Cardiac muscle cell (in vitro differentiated cells and primary cell): ENCODE data around the gene ALX4. TPM values are rescaled to one million over a fixed set of nuclear protein-coding genes. Genes with fewer than 3 reads are reported as not detected.

Experiments
- DNase-seq, 2 donors: peaks; one replicate each; pipeline versions ENCODE4 v3.0.0 to v3.0.0-alpha.2; 2010 to 2017; ENCODE audit warnings: low read depth in 1 of 2, low spot score in 1 of 2
- H3K27ac ChIP-seq: fragments of 200-600 bp; sonication (generic); 2 replicates; pipeline ENCODE4 v1.5.1; 2016
- H3K27me3 ChIP-seq: fragments of 200-600 bp; sonication (generic); 2 replicates; pipeline ENCODE4 v1.6.0; 2016; ENCODE audit warnings: control low read depth
- H3K36me3 ChIP-seq: fragments of 200-600 bp; sonication (generic); 2 replicates; pipeline ENCODE4 v1.5.1; 2016; ENCODE audit warnings: control low read depth
- H3K4me1 ChIP-seq: fragments of 200-600 bp; sonication (generic); 2 replicates; pipeline ENCODE4 v1.8.1; 2017; ENCODE audit warnings: low read depth, mild to moderate bottlenecking, mixed run types
- H3K4me3 ChIP-seq: fragments of 200-600 bp; sonication (generic); 2 replicates; pipeline ENCODE4 v1.5.1; 2016; ENCODE audit warnings: mild to moderate bottlenecking
- H3K9me3 ChIP-seq: fragments of 200-600 bp; sonication (generic); 2 replicates; pipeline ENCODE4 v1.5.1; 2017; ENCODE audit warnings: low read depth, mild to moderate bottlenecking, control low read depth
- polyA plus RNA-seq: library from polyadenylated mRNA; unstranded; fragments of >200 nt; fragmentation: Nextera tagmentation; extraction: Ambion mirVana; gene quantifications from 2 replicates; pipeline ENCODE4 v1.2.1, GENCODE V29; 2016
- total RNA-seq: library from RNA; depleted of rRNA; stranded (reverse); fragments of >200 nt; gene quantifications from 2 replicates; pipeline ENCODE4 v1.2.3, GENCODE V29; 2016
- TF ChIP-seq, protein P1 (sequence below): IDR thresholded peaks from 2 replicates; pipeline ENCODE4 v1.5.1; 2012; ENCODE audit warnings: low read depth, mild to moderate bottlenecking, low read length

The ALX4 gene
- total and polyA plus RNA-seq, 2 experiments from 2014 or later = 0.15 TPM; not detected in 1

- H3K36me3 ChIP-seq = no peaks in the 10 kb centered on the region
- no peaks in the 10 kb centered on the region for H3K27me3 ChIP-seq
- no peaks in the 10 kb centered on the region for H3K4me1 ChIP-seq
- H3K27ac ChIP-seq = no peak overlapping the region
- DNase-seq = no peak
- TF ChIP-seq, protein P1, sequence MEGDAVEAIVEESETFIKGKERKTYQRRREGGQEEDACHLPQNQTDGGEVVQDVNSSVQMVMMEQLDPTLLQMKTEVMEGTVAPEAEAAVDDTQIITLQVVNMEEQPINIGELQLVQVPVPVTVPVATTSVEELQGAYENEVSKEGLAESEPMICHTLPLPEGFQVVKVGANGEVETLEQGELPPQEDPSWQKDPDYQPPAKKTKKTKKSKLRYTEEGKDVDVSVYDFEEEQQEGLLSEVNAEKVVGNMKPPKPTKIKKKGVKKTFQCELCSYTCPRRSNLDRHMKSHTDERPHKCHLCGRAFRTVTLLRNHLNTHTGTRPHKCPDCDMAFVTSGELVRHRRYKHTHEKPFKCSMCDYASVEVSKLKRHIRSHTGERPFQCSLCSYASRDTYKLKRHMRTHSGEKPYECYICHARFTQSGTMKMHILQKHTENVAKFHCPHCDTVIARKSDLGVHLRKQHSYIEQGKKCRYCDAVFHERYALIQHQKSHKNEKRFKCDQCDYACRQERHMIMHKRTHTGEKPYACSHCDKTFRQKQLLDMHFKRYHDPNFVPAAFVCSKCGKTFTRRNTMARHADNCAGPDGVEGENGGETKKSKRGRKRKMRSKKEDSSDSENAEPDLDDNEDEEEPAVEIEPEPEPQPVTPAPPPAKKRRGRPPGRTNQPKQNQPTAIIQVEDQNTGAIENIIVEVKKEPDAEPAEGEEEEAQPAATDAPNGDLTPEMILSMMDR = no peak
- H3K4me3 ChIP-seq = no peak overlapping the region
- no peaks in the 10 kb centered on the region for H3K9me3 ChIP-seq
Observed at GRCh38 chr11:44274404-44274803, 35.5 kb downstream of the ALX4 start.

GRCh38 chr11:44271286-44271685 lies 38.7 kb downstream of the ALX4 start:
- H3K9me3 ChIP-seq = no peaks in the 10 kb centered on the region
- TF ChIP-seq, protein P1 = no peak
- no peak overlapping the region for H3K27ac ChIP-seq
- no peaks in the 10 kb centered on the region for H3K27me3 ChIP-seq
- no peaks in the 10 kb centered on the region for H3K36me3 ChIP-seq
- no peak for DNase-seq
- H3K4me1 ChIP-seq = no peaks in the 10 kb centered on the region
- no peak overlapping the region for H3K4me3 ChIP-seq

- peak in 1 of 2 donors; percentile 59 for DNase-seq
- no peaks in the 10 kb centered on the region for H3K4me1 ChIP-seq
- no peaks in the 10 kb centered on the region for H3K36me3 ChIP-seq
- H3K27ac ChIP-seq = no peak overlapping the region
- H3K9me3 ChIP-seq = no peaks in the 10 kb centered on the region
- H3K4me3 ChIP-seq = no peak overlapping the region
- H3K27me3 ChIP-seq = no peaks in the 10 kb centered on the region
- TF ChIP-seq, protein P1 = no peak
Observed at GRCh38 chr11:44270403-44271273, 39.3 kb downstream of the ALX4 start.

DNA sequence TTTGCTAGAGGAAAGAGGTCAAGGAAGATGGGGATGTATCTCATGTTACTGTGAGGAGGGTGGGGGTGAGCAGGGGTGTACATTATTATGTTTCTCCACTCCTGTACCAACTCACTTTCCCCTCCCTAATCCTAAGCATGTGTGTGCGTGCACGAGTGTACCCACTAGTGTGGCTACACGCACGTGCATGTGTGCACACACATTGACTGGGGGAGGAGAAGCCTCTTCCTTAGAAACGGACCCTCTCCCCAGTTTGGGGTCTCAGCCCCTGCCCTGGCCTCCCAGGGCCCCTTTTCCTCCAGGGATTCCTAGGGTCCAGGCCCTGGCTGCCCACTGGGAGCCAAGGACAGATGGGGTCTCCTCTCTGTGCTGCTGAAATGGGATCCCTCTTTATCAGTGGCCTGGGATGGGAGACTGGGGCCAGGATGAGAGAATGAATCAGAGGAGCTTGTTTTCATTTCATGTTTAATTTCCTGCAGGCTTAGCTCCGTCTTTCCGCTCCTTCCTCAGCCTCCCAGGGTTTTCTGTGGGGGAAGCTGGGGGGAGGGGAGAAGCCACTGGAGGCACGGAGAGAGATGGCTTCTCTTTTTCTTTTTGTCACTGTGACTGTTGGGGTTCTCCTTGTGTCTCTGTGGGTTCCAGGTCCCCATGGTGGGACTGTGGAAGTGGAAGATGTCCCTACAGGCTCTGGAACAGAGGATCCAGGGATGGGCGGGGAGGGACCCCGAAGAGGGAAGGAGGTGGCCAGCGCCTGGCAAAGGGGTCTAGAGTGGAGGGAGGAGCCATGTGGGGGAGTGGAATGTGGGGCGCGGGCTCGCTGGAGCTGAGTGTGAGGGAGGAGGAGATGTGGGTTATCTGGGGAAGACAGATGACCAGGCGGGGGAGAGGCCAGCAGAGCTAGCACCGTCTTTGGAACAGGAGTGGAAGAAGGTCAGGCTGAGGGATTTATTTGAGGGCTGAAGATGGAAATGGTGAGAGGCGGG lies 40.3 kb downstream of the ALX4 start:
- H3K36me3 ChIP-seq = no peaks in the 10 kb centered on the region
- no peak overlapping the region for H3K27ac ChIP-seq
- no peaks in the 10 kb centered on the region for H3K27me3 ChIP-seq
- DNase-seq = peak in 1 of 2 donors; percentile 82
- TF ChIP-seq, protein P1 = no peak
- H3K4me1 ChIP-seq = no peaks in the 10 kb centered on the region
- no peaks in the 10 kb centered on the region for H3K9me3 ChIP-seq
- no peak overlapping the region for H3K4me3 ChIP-seq

- H3K4me1 ChIP-seq = no peaks in the 10 kb centered on the region
- H3K27ac ChIP-seq = no peak overlapping the region
- TF ChIP-seq, protein P1 = no peak
- no peaks in the 10 kb centered on the region for H3K36me3 ChIP-seq
- no peaks in the 10 kb centered on the region for H3K27me3 ChIP-seq
- no peaks in the 10 kb centered on the region for H3K9me3 ChIP-seq
- no peak overlapping the region for H3K4me3 ChIP-seq
- no peak for DNase-seq
Observed at GRCh38 chr11:44268614-44269080, 41.3 kb downstream of the ALX4 start.
